HCT116 (cell line): ENCODE measurements around the gene ABHD17C. TPM values are rescaled to one million over a fixed set of nuclear protein-coding genes. Genes with fewer than 3 reads are reported as not detected.

Source experiments
- ATAC-seq: fragments of 200-7000 bp; cut with Tn5 transposase; 2 replicates; pipeline ENCODE4 v1.9.1; 2020; ENCODE audit warnings: mild to moderate bottlenecking, moderate library complexity
- BruUV-seq: library from RNA; stranded (reverse); fragments of 400-500 nt; replicated peaks from 2 replicates; lab custom pipeline; 2021; lab: Mats Ljungman, UMichigan
- CTCF ChIA-PET: fragments of 300-600 bp; sonication (Branson Sonifier 250); formaldehyde crosslinking; loops from one replicate; lab custom pipeline; 2021; ENCODE audit warnings: antibody characterized with exemption; lab: Charles Lee
- POLR2A ChIA-PET: fragments of 300-600, 350-600 bp; sonication (Branson Sonifier 250); formaldehyde crosslinking; loops from one replicate; lab custom pipeline; 2021; ENCODE audit warnings: antibody characterized with exemption; lab: Charles Lee
- RAD21 ChIA-PET, 2 experiments: fragments of 300-600 bp; sonication (Branson Sonifier 250); formaldehyde crosslinking; loops; one replicate each; lab custom pipeline; 2023; ENCODE audit warnings: low total read pairs in 2 of 2; ENCODE audit not compliant: uncharacterized antibody in 2 of 2, unreplicated experiment in 2 of 2, low non-redundant PET in 1 of 2; lab: Charles Lee
- DNase-seq: peaks from one replicate; pipeline ENCODE4 v3.0.0-alpha.2; 2010; ENCODE audit warnings: low read depth, low spot score
- H2AFZ ChIP-seq: fragments of 200-600 bp; shearing (Covaris generic), sonication (generic); 2 replicates; pipeline ENCODE4 v1.6.1; 2017; ENCODE audit warnings: low read depth, mixed run types, mixed read lengths, antibody characterized with exemption, low read length; ENCODE audit not compliant: poor library complexity, severe bottlenecking
- H3K27ac ChIP-seq: 2 replicates; pipeline ENCODE4 v1.5.1; 2012; ENCODE audit warnings: low read depth, low read length
- H3K27me3 ChIP-seq: fragments of 200-600 bp; sonication (generic); 2 replicates; pipeline ENCODE4 v1.6.1; 2016; ENCODE audit warnings: mixed run types, low read length, mixed read lengths; ENCODE audit not compliant: insufficient read depth
- H3K36me3 ChIP-seq, 2 experiments: fragments of 200-500 bp in 1 of 2; fragments of 200-600 bp in 1 of 2; sonication (Bioruptor generic) in 1 of 2; sonication (generic) in 1 of 2; 2 replicates each; pipeline versions ENCODE4 v1.5.1 to v1.6.1; 2014 to 2016; ENCODE audit warnings: low read length in 2 of 2, inconsistent platforms in 1 of 2, mixed read lengths in 1 of 2, mixed run types in 1 of 2; ENCODE audit not compliant: insufficient read depth in 2 of 2, control insufficient read depth in 1 of 2
- H3K4me1 ChIP-seq, 2 experiments: fragments of 200-600 bp in 1 of 2; sonication (generic) in 1 of 2; 2 replicates each; pipeline versions ENCODE4 v1.5.1 to v1.6.1; 2012 to 2017; ENCODE audit warnings: low read length in 2 of 2, inconsistent platforms in 1 of 2, mild to moderate bottlenecking in 1 of 2, mixed read lengths in 1 of 2, mixed run types in 1 of 2, moderate library complexity in 1 of 2; ENCODE audit not compliant: insufficient read depth in 2 of 2, control insufficient read depth in 1 of 2
- H3K4me2 ChIP-seq: fragments of 200-600 bp; sonication (generic); 2 replicates; pipeline ENCODE4 v1.6.1; 2017; ENCODE audit warnings: mixed run types, low read length, mixed read lengths
- H3K4me3 ChIP-seq, 2 experiments: fragments of 200-600 bp in 1 of 2; sonication (generic) in 1 of 2; replicated peaks in 1 of 2; 2 replicates each; pipeline ENCODE4 v1.5.1; 2011 to 2016; ENCODE audit warnings: low read length in 2 of 2, control low read depth in 1 of 2, low read depth in 1 of 2, mild to moderate bottlenecking in 1 of 2, mixed read lengths in 1 of 2, mixed run types in 1 of 2
- H3K79me2 ChIP-seq: fragments of 200-600 bp; sonication (generic); 2 replicates; pipeline ENCODE4 v1.6.1; 2017; ENCODE audit warnings: mild to moderate bottlenecking, mixed run types, low read length, moderate library complexity, mixed read lengths; ENCODE audit not compliant: insufficient read depth
- H3K9ac ChIP-seq: fragments of 200-600 bp; sonication (generic); 2 replicates; pipeline ENCODE4 v1.6.1; 2016; ENCODE audit warnings: low read length, mixed read lengths
- H3K9me2 ChIP-seq: fragments of 200-600 bp; sonication (generic), shearing (Covaris generic); 2 replicates; pipeline ENCODE4 v1.6.1; 2017; ENCODE audit warnings: mixed run types, mild to moderate bottlenecking, moderate library complexity; ENCODE audit not compliant: insufficient read depth
- H3K9me3 ChIP-seq, 2 experiments: fragments of 200-500 bp in 1 of 2; fragments of 200-600 bp in 1 of 2; sonication (Bioruptor generic) in 1 of 2; sonication (generic) in 1 of 2; 2 replicates each; pipeline ENCODE4 v1.6.1; 2014 to 2017; ENCODE audit warnings: low read length in 2 of 2, mixed read lengths in 2 of 2, inconsistent platforms in 1 of 2, low read depth in 1 of 2, mild to moderate bottlenecking in 1 of 2, mixed run types in 1 of 2, moderate library complexity in 1 of 2; ENCODE audit not compliant: control insufficient read depth in 1 of 2, insufficient read depth in 1 of 2
- H4K20me1 ChIP-seq: fragments of 200-600 bp; sonication (generic), shearing (Covaris generic); 2 replicates; pipeline ENCODE4 v1.6.1; 2017; ENCODE audit warnings: mixed run types, mild to moderate bottlenecking, moderate library complexity; ENCODE audit not compliant: insufficient read depth
- CBX3 ChIP-seq: IDR thresholded peaks from 2 replicates; pipeline ENCODE4 v1.6.1; 2012; ENCODE audit warnings: low read depth
- EGR1 ChIP-seq: IDR thresholded peaks from 2 replicates; pipeline ENCODE4 v1.6.1; 2012; ENCODE audit warnings: low read depth
- EZH2 ChIP-seq: fragments of 200-600 bp; sonication (generic); IDR thresholded peaks from 2 replicates; pipeline ENCODE4 v1.6.1; 2017; ENCODE audit warnings: antibody characterized with exemption, mixed run types
- FOSL1 ChIP-seq: IDR thresholded peaks from 2 replicates; pipeline ENCODE4 v1.6.1; 2012; ENCODE audit warnings: low read depth
- JUND ChIP-seq: IDR thresholded peaks from 2 replicates; pipeline ENCODE4 v1.6.1; 2012
- POLR2A ChIP-seq: IDR thresholded peaks from 2 replicates; pipeline ENCODE4 v1.7.0; 2011; ENCODE audit warnings: borderline replicate concordance; ENCODE audit not compliant: insufficient read depth, insufficient read length; ENCODE audit errors: extremely low read depth
- POLR2AphosphoS5 ChIP-seq: IDR thresholded peaks from 2 replicates; pipeline ENCODE4 v1.6.1; 2011; ENCODE audit warnings: mild to moderate bottlenecking, low read depth, low read length, moderate library complexity
- RAD21 ChIP-seq: IDR thresholded peaks from 2 replicates; pipeline ENCODE4 v1.6.1; 2012; ENCODE audit warnings: low read depth, mild to moderate bottlenecking
- SIN3A ChIP-seq: IDR thresholded peaks from 2 replicates; pipeline ENCODE4 v1.6.1; 2012; ENCODE audit warnings: low read depth
- SP1 ChIP-seq: IDR thresholded peaks from 2 replicates; pipeline ENCODE4 v1.6.1; 2012; ENCODE audit warnings: low read depth
- SRF ChIP-seq: IDR thresholded peaks from 2 replicates; pipeline ENCODE4 v1.6.1; 2012; ENCODE audit warnings: low read depth
- TCF7L2 ChIP-seq: IDR thresholded peaks from 2 replicates; pipeline ENCODE4 v1.7.0; 2011; ENCODE audit warnings: borderline replicate concordance, inconsistent platforms; ENCODE audit not compliant: insufficient read depth, insufficient read length; ENCODE audit errors: extremely low read depth
- YY1 ChIP-seq: IDR thresholded peaks from 2 replicates; pipeline ENCODE4 v1.6.1; 2011; ENCODE audit warnings: low read length, low read depth, moderate library complexity, mild to moderate bottlenecking; ENCODE audit not compliant: insufficient replicate concordance; ENCODE audit errors: extremely low read depth
- ZFX ChIP-seq: fragments of 450-650 bp; IDR thresholded peaks from 2 replicates; pipeline ENCODE4 v1.6.1; 2017
- ZNF274 ChIP-seq: fragments of 200-500 bp; sonication (Bioruptor generic); IDR thresholded peaks from 2 replicates; pipeline ENCODE4 v1.6.1; 2014; ENCODE audit warnings: mild to moderate bottlenecking, low read depth, low read length, inconsistent platforms
- intact Hi-C: fragments of 100-400 bp; cut with micrococcal nuclease; formaldehyde crosslinking; loops from 2 replicates; pipeline ENCODE4 v1.10.0; 2022
- total RNA-seq: library from RNA; stranded (reverse); gene quantifications from one replicate; pipeline ENCODE4 v1.2.1, GENCODE V29; 2021; ENCODE audit not compliant: unreplicated experiment
- TF ChIP-seq, protein P1 (sequence below): IDR thresholded peaks from 2 replicates; pipeline ENCODE4 v1.6.1; 2012
- TF ChIP-seq, protein P2 (sequence below): IDR thresholded peaks from 2 replicates; pipeline ENCODE4 v1.6.1; 2012; ENCODE audit warnings: low read depth
- TF ChIP-seq, protein P3 (sequence below): IDR thresholded peaks from 2 replicates; pipeline ENCODE4 v1.6.1; 2012
- TF ChIP-seq, protein P4 (sequence below): IDR thresholded peaks from 2 replicates; pipeline ENCODE4 v1.6.1; 2011; ENCODE audit warnings: mild to moderate bottlenecking, low read length, moderate library complexity; ENCODE audit not compliant: insufficient replicate concordance; ENCODE audit errors: extremely low read depth
- TF ChIP-seq, protein P5 (sequence below), 3 experiments: fragments of 200-600 bp in 1 of 3; sonication (generic) in 1 of 3; IDR thresholded peaks in 2 of 3; conservative IDR thresholded peaks in 1 of 3; 2 replicates each; pipeline ENCODE4 v1.5.1; 2012 to 2017; ENCODE audit warnings: low read depth in 2 of 3, low read length in 2 of 3, antibody characterized with exemption in 1 of 3, borderline replicate concordance in 1 of 3, control low read depth in 1 of 3, mild to moderate bottlenecking in 1 of 3, mixed read lengths in 1 of 3, mixed run types in 1 of 3, moderate library complexity in 1 of 3; ENCODE audit not compliant: insufficient read depth in 1 of 3

Gene ABHD17C
- total RNA-seq, 1 experiment from 2014 or later, result 27.9 TPM

DNA sequence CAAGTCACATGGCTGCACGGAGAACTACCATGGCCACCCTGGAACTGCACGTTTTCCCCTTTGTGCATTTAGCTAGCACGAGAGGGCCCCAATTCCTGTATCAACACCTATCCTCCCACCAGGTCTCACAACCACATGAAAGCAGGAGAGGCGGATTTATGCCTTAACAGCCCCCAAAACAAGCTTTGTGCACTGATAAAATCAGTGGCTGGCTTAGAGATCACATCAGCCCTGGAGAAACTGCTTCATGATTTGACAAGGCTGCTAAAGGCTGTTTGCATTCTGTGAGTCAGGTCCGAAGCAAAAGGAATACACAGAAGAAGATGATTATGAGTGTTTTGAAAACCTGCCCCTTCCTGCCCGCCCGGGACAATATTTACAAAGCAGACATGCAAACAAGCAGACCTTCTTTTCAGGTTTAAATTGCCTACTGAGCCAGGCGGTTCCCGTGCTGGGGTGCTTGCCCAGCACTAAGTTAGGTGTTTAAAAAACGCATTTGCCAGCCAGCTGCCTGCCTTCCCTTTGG is 109.9 kb downstream of the ABHD17C start:
- no peaks in the 10 kb centered on the region for H3K4me1 ChIP-seq
- POLR2A ChIA-PET, result no interaction called here
- no peaks in the 10 kb centered on the region for H3K36me3 ChIP-seq
- no peak overlapping the region for H3K27ac ChIP-seq
- H3K79me2 ChIP-seq, result no peaks in the 10 kb centered on the region
- no peaks in the 10 kb centered on the region for H3K27me3 ChIP-seq
- no peak overlapping the region for H3K9ac ChIP-seq
- H3K4me2 ChIP-seq, result no peak overlapping the region
- BruUV-seq, result no TSS peak
- no peak overlapping the region for H3K4me3 ChIP-seq
- ATAC-seq (no peak), DNase-seq (no peak)
- no peaks in the 10 kb centered on the region for H3K9me3 ChIP-seq
- RAD21 ChIA-PET, result no interaction called here
- CTCF ChIA-PET, result interaction anchor here (1.6 kb wide), 1 partner anchor 165 kb away, joined by 4 read pairs; no protein-coding TSS in a partner anchor
- no peak overlapping the region for H2AFZ ChIP-seq
- TF ChIP-seq ZFX, result no peak
- no peak for TF ChIP-seq CBX3
- TF ChIP-seq, protein P1, sequence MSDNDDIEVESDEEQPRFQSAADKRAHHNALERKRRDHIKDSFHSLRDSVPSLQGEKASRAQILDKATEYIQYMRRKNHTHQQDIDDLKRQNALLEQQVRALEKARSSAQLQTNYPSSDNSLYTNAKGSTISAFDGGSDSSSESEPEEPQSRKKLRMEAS, result no peak
- TF ChIP-seq, protein P2, sequence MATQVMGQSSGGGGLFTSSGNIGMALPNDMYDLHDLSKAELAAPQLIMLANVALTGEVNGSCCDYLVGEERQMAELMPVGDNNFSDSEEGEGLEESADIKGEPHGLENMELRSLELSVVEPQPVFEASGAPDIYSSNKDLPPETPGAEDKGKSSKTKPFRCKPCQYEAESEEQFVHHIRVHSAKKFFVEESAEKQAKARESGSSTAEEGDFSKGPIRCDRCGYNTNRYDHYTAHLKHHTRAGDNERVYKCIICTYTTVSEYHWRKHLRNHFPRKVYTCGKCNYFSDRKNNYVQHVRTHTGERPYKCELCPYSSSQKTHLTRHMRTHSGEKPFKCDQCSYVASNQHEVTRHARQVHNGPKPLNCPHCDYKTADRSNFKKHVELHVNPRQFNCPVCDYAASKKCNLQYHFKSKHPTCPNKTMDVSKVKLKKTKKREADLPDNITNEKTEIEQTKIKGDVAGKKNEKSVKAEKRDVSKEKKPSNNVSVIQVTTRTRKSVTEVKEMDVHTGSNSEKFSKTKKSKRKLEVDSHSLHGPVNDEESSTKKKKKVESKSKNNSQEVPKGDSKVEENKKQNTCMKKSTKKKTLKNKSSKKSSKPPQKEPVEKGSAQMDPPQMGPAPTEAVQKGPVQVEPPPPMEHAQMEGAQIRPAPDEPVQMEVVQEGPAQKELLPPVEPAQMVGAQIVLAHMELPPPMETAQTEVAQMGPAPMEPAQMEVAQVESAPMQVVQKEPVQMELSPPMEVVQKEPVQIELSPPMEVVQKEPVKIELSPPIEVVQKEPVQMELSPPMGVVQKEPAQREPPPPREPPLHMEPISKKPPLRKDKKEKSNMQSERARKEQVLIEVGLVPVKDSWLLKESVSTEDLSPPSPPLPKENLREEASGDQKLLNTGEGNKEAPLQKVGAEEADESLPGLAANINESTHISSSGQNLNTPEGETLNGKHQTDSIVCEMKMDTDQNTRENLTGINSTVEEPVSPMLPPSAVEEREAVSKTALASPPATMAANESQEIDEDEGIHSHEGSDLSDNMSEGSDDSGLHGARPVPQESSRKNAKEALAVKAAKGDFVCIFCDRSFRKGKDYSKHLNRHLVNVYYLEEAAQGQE, result no peak
- no peak for TF ChIP-seq POLR2AphosphoS5
- TF ChIP-seq SP1, result no peak
- no peak for TF ChIP-seq YY1
- no peak for TF ChIP-seq FOSL1
- TF ChIP-seq, protein P3, sequence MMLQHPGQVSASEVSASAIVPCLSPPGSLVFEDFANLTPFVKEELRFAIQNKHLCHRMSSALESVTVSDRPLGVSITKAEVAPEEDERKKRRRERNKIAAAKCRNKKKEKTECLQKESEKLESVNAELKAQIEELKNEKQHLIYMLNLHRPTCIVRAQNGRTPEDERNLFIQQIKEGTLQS, result no peak
- no peak for TF ChIP-seq ZNF274
- TF ChIP-seq SRF, result no peak
- TF ChIP-seq, protein P4, sequence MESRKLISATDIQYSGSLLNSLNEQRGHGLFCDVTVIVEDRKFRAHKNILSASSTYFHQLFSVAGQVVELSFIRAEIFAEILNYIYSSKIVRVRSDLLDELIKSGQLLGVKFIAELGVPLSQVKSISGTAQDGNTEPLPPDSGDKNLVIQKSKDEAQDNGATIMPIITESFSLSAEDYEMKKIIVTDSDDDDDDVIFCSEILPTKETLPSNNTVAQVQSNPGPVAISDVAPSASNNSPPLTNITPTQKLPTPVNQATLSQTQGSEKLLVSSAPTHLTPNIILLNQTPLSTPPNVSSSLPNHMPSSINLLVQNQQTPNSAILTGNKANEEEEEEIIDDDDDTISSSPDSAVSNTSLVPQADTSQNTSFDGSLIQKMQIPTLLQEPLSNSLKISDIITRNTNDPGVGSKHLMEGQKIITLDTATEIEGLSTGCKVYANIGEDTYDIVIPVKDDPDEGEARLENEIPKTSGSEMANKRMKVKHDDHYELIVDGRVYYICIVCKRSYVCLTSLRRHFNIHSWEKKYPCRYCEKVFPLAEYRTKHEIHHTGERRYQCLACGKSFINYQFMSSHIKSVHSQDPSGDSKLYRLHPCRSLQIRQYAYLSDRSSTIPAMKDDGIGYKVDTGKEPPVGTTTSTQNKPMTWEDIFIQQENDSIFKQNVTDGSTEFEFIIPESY, result no peak
- no peak for TF ChIP-seq TCF7L2
- TF ChIP-seq POLR2A, result no peak
- TF ChIP-seq SIN3A, result no peak
- no peak for TF ChIP-seq RAD21
- TF ChIP-seq EZH2, result no peak
- TF ChIP-seq, protein P5, sequence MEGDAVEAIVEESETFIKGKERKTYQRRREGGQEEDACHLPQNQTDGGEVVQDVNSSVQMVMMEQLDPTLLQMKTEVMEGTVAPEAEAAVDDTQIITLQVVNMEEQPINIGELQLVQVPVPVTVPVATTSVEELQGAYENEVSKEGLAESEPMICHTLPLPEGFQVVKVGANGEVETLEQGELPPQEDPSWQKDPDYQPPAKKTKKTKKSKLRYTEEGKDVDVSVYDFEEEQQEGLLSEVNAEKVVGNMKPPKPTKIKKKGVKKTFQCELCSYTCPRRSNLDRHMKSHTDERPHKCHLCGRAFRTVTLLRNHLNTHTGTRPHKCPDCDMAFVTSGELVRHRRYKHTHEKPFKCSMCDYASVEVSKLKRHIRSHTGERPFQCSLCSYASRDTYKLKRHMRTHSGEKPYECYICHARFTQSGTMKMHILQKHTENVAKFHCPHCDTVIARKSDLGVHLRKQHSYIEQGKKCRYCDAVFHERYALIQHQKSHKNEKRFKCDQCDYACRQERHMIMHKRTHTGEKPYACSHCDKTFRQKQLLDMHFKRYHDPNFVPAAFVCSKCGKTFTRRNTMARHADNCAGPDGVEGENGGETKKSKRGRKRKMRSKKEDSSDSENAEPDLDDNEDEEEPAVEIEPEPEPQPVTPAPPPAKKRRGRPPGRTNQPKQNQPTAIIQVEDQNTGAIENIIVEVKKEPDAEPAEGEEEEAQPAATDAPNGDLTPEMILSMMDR (IDR thresholded peaks at IDR 0.05 in 2 of 3, conservative IDR thresholded peaks at IDR 0.05 in 1 of 3; ENCODE audit: borderline replicate concordance in 1 of 3, insufficient read depth in 1 of 3, low read depth in 2 of 3, low read length in 2 of 3), result no peak
- TF ChIP-seq JUND, result no peak
- no peak for TF ChIP-seq EGR1
- intact Hi-C loops, result no loop called here
- H4K20me1 ChIP-seq, result no peaks in the 10 kb centered on the region
- no peaks in the 10 kb centered on the region for H3K9me2 ChIP-seq
